Aorta (tissue), 5 donors: ENCODE measurements around the gene SLC6A17. TPM values are rescaled to one million over a fixed set of nuclear protein-coding genes. Genes with fewer than 3 reads are reported as not detected.

Source experiments
- ATAC-seq: fragments of 200-7000 bp; cut with Tn5 transposase; one replicate; pipeline ENCODE4 v1.9.1; 2022; ENCODE audit warnings: moderate library complexity; ENCODE audit not compliant: low FRiP score
- DNase-seq, 2 donors: peaks; one replicate each; pipeline ENCODE4 v3.0.0-alpha.2; 2020
- H3K27ac ChIP-seq, 2 donors: one replicate each; pipeline ENCODE4 v1.5.1; 2013; ENCODE audit warnings: low read length in 2 of 2, mild to moderate bottlenecking in 2 of 2, moderate library complexity in 2 of 2, control low read depth in 1 of 2, inconsistent platforms in 1 of 2, low read depth in 1 of 2
- H3K27me3 ChIP-seq, 2 donors: one replicate each; pipeline ENCODE4 v1.6.1; 2013; ENCODE audit warnings: control low read depth in 1 of 2, low read length in 1 of 2, mild to moderate bottlenecking in 1 of 2, moderate library complexity in 1 of 2; ENCODE audit not compliant: insufficient read depth in 2 of 2, control insufficient read depth in 1 of 2
- H3K36me3 ChIP-seq, 2 donors: one replicate each; pipeline ENCODE4 v1.6.1; 2013; ENCODE audit warnings: control low read depth in 1 of 2, low read length in 1 of 2, mild to moderate bottlenecking in 1 of 2; ENCODE audit not compliant: insufficient read depth in 2 of 2, control insufficient read depth in 1 of 2
- H3K4me1 ChIP-seq, 2 donors: one replicate each; pipeline ENCODE4 v1.6.1; 2013; ENCODE audit warnings: low read length in 2 of 2, control low read depth in 1 of 2, mild to moderate bottlenecking in 1 of 2, moderate library complexity in 1 of 2; ENCODE audit not compliant: insufficient read depth in 2 of 2, control insufficient read depth in 1 of 2
- H3K4me3 ChIP-seq, 2 donors: one replicate each; pipeline ENCODE4 v1.5.1; 2013; ENCODE audit warnings: low read length in 2 of 2, control low read depth in 1 of 2, mild to moderate bottlenecking in 1 of 2
- H3K9me3 ChIP-seq: one replicate; pipeline ENCODE4 v1.6.1; 2013; ENCODE audit warnings: mild to moderate bottlenecking, low read length; ENCODE audit not compliant: control insufficient read depth
- WGBS, 2 donors: extraction: QIAGEN DNeasy Blood & Tissue Kit; methylation state at CpG; one replicate each; pipeline ENCODE4 v1.1.7; 2013; 5-methylcytosine and 5-hydroxymethylcytosine counted together
- intact Hi-C, 2 donors: fragments of 100-400 bp; cut with DNase I; formaldehyde crosslinking; loops; one replicate each; pipeline versions ENCODE4 v1.14.2 to v1.15.0; 2022
- polyA plus RNA-seq, 2 donors: library from polyadenylated mRNA; stranded (reverse); fragments of 200-250 nt; gene quantifications; one replicate each; pipeline ENCODE4 v1.2.3, GENCODE V29; 2013
- total RNA-seq, 2 donors: library from RNA; stranded (reverse); fragmentation: NEBNext Ultra II Directional; extraction: Animal tissue kit (Norgen Biotek cat#: 25700); gene quantifications; one replicate each; pipeline ENCODE4 v1.2.1, GENCODE V29; 2021
- donor health status: healthy with polysubstance abuse.
- donor health status: Bipolar disorder and iron deficiency.
- donor health status: DM: no; HTN: no; CAD: no.
- donor health status: DM: no; HTN: no; CAD: no.
- donor health status: DM: yes; HTN: yes; CAD: no.

SLC6A17 gene
- total and polyA plus RNA-seq, 4 donors: 0.18 to 0.49 (median 0.21) TPM; not detected in 1

GRCh38 chr1:110250008-110250407 lies 99.7 kb downstream of the SLC6A17 start:
- Histone ChIP-seq H3K27ac (no peak overlapping the region), H3K4me1 (no peaks in the 10 kb centered on the region), H3K9me3 (no peaks in the 10 kb centered on the region), H3K4me3 (no peak overlapping the region), H3K36me3 (no peaks in the 10 kb centered on the region), H3K27me3 (no peaks in the 10 kb centered on the region)
- DNase-seq (no peak), ATAC-seq (no peak)
- WGBS, 2 donors: 77 to 90% methylated on average over 4 of the region's 4 CpGs
- intact Hi-C loops: no loop called here

- Histone ChIP-seq H3K27ac (no peak overlapping the region), H3K4me1 (no peaks in the 10 kb centered on the region), H3K27me3 (no peaks in the 10 kb centered on the region), H3K9me3 (no peaks in the 10 kb centered on the region), H3K4me3 (no peak overlapping the region), H3K36me3 (no peaks in the 10 kb centered on the region)
- no peak for ATAC-seq
- intact Hi-C loops: no loop called here
- WGBS, 2 donors: 78 to 98% methylated on average over 2 of the region's 2 CpGs
- DNase-seq: peak in 1 of 2 donors; percentile 43
Measured at GRCh38 chr1:110250749-110251148, 100.5 kb downstream of the SLC6A17 start.

Other genes starting within 250 kb of the SLC6A17 start
- 10 to 100 TPM; 66.8 to 69.1 TPM for gene CSF1, start 239.6 kb upstream of the SLC6A17 start, total RNA-seq
- gene CSF1, start 239.6 kb upstream of the SLC6A17 start, polyA plus RNA-seq: 10 to 100 TPM in 1 of 2 donors, 1 to 10 TPM in 1; 5.0 to 31.4 TPM
- gene AHCYL1, start 165.7 kb upstream of the SLC6A17 start, total RNA-seq: 10 to 100 TPM; 69.0 to 79.0 TPM
- gene AHCYL1, start 165.7 kb upstream of the SLC6A17 start, polyA plus RNA-seq: 10 to 100 TPM; 41.9 to 50.0 TPM
- 10 to 100 TPM; 28.6 to 45.9 TPM for gene STRIP1, start 115.9 kb upstream of the SLC6A17 start, total RNA-seq
- 10 to 100 TPM in 1 of 2 donors, 1 to 10 TPM in 1; 8.3 to 26.0 TPM for gene STRIP1, start 115.9 kb upstream of the SLC6A17 start, polyA plus RNA-seq
- gene ALX3, start 79.8 kb upstream of the SLC6A17 start, total RNA-seq: not detected
- not detected for gene ALX3, start 79.8 kb upstream of the SLC6A17 start, polyA plus RNA-seq
- gene UBL4B, start 38.1 kb upstream of the SLC6A17 start, total RNA-seq: not detected
- gene UBL4B, start 38.1 kb upstream of the SLC6A17 start, polyA plus RNA-seq: not detected
- gene KCNC4, start 59.8 kb downstream of the SLC6A17 start, total RNA-seq: 10 to 100 TPM; 18.2 to 22.6 TPM
- 1 to 10 TPM in 1 of 2 donors, under 1 TPM in 1; 0.75 to 4.8 TPM for gene KCNC4, start 59.8 kb downstream of the SLC6A17 start, polyA plus RNA-seq
- gene RBM15, start 188.9 kb downstream of the SLC6A17 start, total RNA-seq: 10 to 100 TPM; 18.7 to 22.5 TPM
- 1 to 10 TPM in 1 of 2 donors, under 1 TPM in 1; 0.38 to 2.8 TPM for gene RBM15, start 188.9 kb downstream of the SLC6A17 start, polyA plus RNA-seq
- 10 to 100 TPM; 18.5 to 23.2 TPM for gene SLC16A4, start 240.5 kb downstream of the SLC6A17 start, total RNA-seq
- 10 to 100 TPM; 11.5 to 19.1 TPM for gene SLC16A4, start 240.5 kb downstream of the SLC6A17 start, polyA plus RNA-seq